ENCODE data around the gene ADPRM.

The ADPRM gene

DNA sequence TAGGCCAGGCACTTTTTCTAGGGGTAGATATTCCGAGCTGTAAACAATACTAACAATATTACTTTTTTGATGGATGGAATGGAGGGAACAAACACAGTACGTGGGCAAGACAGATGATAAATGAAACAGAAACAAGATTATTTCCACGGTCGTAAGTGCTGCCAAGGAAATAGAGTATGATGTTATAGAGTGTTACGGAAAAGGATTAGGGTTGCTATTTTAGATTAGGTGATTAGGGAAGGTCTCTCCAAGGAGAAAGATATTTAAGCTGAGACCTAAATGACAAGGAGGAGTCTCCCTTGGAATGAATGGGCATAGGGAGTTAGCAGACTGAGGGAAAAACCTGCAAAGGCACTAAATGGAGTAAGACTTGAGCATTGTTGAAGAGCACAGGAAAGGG lies 8.3 kb downstream of the ADPRM start:
- no peaks in the 10 kb centered on the region for H3K4me1 ChIP-seq (ENCODE audit: low read length)
- no peaks in the 10 kb centered on the region for H3K9me2 ChIP-seq (replicated peaks; ENCODE audit: insufficient read depth, low read length)
- H3K79me2 ChIP-seq (ENCODE audit: low read length) = no peaks in the 10 kb centered on the region
- H2AFZ ChIP-seq (ENCODE audit: low read length) = no peak overlapping the region
- no peaks in the 10 kb centered on the region for H3F3A ChIP-seq (ENCODE audit: insufficient read depth, low read length)
- H3K36me3 ChIP-seq (replicated peaks; ENCODE audit: insufficient read depth, low read length) = peaks cover under 1% of the 10 kb centered on the region; the same call in 1 of the 2 replicates
- DNase-seq = no peak
- no peak overlapping the region for H3K27ac ChIP-seq (ENCODE audit: low read length)
- H3K4me3 ChIP-seq (ENCODE audit: low read length) = no peak overlapping the region
- H3K9me3 ChIP-seq (replicated peaks; ENCODE audit: insufficient read depth, low read length) = no peaks in the 10 kb centered on the region
- H3K4me2 ChIP-seq (ENCODE audit: low read depth, low read length) = no peak overlapping the region
- no peaks in the 10 kb centered on the region for H4K20me1 ChIP-seq (ENCODE audit: insufficient read depth, low read length)
- no peaks in the 10 kb centered on the region for H3K27me3 ChIP-seq (replicated peaks; ENCODE audit: insufficient read depth, low read length)
- no peak for TF ChIP-seq EZH2phosphoT487 (IDR thresholded peaks at IDR 0.05; ENCODE audit: low read length)
- no peak for TF ChIP-seq EZH2 (optimal IDR thresholded peaks at IDR 0.05; ENCODE audit: low read depth, low read length)
- TF ChIP-seq CTCF (IDR thresholded peaks at IDR 0.05; ENCODE audit: low read length) = no peak
- no peak overlapping the region for H3K9ac ChIP-seq (ENCODE audit: low read length)

- Histone ChIP-seq H3K36me3 (replicated peaks; ENCODE audit: insufficient read depth, low read length) (0 out of 2 replicates have a peak, but pooled peaks cover 6% of the 10 kb centered on the region), H3K27me3 (replicated peaks; ENCODE audit: insufficient read depth, low read length) (no peaks in the 10 kb centered on the region), H3K9ac (ENCODE audit: low read length) (no peak overlapping the region), H3K9me3 (replicated peaks; ENCODE audit: insufficient read depth, low read length) (no peaks in the 10 kb centered on the region), H3K27ac (ENCODE audit: low read length) (no peak overlapping the region), H3K4me3 (ENCODE audit: low read length) (no peak overlapping the region), H3K79me2 (ENCODE audit: low read length) (no peaks in the 10 kb centered on the region), H3K4me2 (ENCODE audit: low read depth, low read length) (no peak overlapping the region), H2AFZ (ENCODE audit: low read length) (no peak overlapping the region), H3F3A (ENCODE audit: insufficient read depth, low read length) (no peaks in the 10 kb centered on the region), H4K20me1 (ENCODE audit: insufficient read depth, low read length) (no peaks in the 10 kb centered on the region), H3K9me2 (replicated peaks; ENCODE audit: insufficient read depth, low read length) (no peaks in the 10 kb centered on the region), H3K4me1 (ENCODE audit: low read length) (no peaks in the 10 kb centered on the region)
- no peak for DNase-seq
- TF ChIP-seq EZH2phosphoT487 (IDR thresholded peaks at IDR 0.05; ENCODE audit: low read length) = no peak
- no peak for TF ChIP-seq EZH2 (optimal IDR thresholded peaks at IDR 0.05; ENCODE audit: low read depth, low read length)
- no peak for TF ChIP-seq CTCF (IDR thresholded peaks at IDR 0.05; ENCODE audit: low read length)
Measured at GRCh38 chr17:10713318-10713717, 15.9 kb downstream of the ADPRM start.

DNA sequence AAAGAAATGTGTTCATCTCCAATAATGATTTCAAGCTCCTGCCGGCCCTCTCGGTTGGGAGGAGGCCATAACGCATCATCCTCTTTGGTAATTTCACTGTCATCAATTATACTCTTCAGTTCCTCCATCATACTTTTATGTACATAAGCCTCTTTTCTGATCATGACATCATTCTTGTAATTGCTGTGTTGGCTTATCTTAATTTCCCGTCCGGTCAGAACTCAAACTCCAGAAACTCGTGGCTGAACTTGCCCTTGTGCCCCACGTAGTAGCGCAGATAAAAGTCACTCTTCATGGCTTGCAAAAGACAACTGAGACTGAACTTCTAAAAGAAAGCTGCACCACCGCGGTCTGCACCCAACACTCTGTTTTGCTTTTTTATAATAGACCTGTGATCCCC lies 18.8 kb downstream of the ADPRM start:
- Histone ChIP-seq H3K4me3 (ENCODE audit: low read length) (no peak overlapping the region), H3K36me3 (replicated peaks; ENCODE audit: insufficient read depth, low read length) (0 out of 2 replicates have a peak, but pooled peaks cover 1% of the 10 kb centered on the region), H3F3A (ENCODE audit: insufficient read depth, low read length) (no peaks in the 10 kb centered on the region), H3K4me2 (ENCODE audit: low read depth, low read length) (no peak overlapping the region), H3K27ac (ENCODE audit: low read length) (no peak overlapping the region), H3K9me2 (replicated peaks; ENCODE audit: insufficient read depth, low read length) (no peaks in the 10 kb centered on the region), H3K27me3 (replicated peaks; ENCODE audit: insufficient read depth, low read length) (no peaks in the 10 kb centered on the region), H3K79me2 (ENCODE audit: low read length) (no peaks in the 10 kb centered on the region), H3K9me3 (replicated peaks; ENCODE audit: insufficient read depth, low read length) (no peaks in the 10 kb centered on the region), H2AFZ (ENCODE audit: low read length) (no peak overlapping the region), H3K4me1 (ENCODE audit: low read length) (no peaks in the 10 kb centered on the region), H4K20me1 (ENCODE audit: insufficient read depth, low read length) (no peaks in the 10 kb centered on the region), H3K9ac (ENCODE audit: low read length) (no peak overlapping the region)
- DNase-seq = no peak
- no peak for TF ChIP-seq EZH2phosphoT487 (IDR thresholded peaks at IDR 0.05; ENCODE audit: low read length)

DNA sequence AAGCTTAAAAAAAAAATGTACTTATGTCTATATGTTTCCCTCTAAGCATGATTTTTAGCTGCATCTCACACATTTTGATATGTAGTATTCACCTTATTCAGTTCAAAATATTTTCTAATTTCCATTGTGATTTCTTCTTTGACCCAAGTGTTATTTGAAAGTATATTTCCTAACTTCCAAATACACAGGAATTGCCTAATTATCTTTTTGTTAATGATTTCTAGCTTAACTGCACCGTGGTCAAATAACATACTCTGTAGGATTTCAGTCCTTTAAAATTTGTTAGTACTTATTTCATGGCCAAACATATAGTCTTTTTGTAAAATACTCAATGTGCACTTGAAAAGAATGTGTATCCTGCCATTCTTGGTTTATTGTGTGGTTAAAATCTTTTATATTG lies 21.2 kb downstream of the ADPRM start:
- H3K9ac ChIP-seq (ENCODE audit: low read length) = no peak overlapping the region
- no peak overlapping the region for H2AFZ ChIP-seq (ENCODE audit: low read length)
- H3K27ac ChIP-seq (ENCODE audit: low read length) = no peak overlapping the region
- TF ChIP-seq EZH2phosphoT487 (IDR thresholded peaks at IDR 0.05; ENCODE audit: low read length) (no peak), EZH2 (optimal IDR thresholded peaks at IDR 0.05; ENCODE audit: low read depth, low read length) (no peak), CTCF (IDR thresholded peaks at IDR 0.05; ENCODE audit: low read length) (no peak)
- no peak for DNase-seq
- no peak overlapping the region for H3K4me2 ChIP-seq (ENCODE audit: low read depth, low read length)
- H3K79me2 ChIP-seq (ENCODE audit: low read length) = no peaks in the 10 kb centered on the region
- no peak overlapping the region for H3K4me3 ChIP-seq (ENCODE audit: low read length)
- H3K4me1 ChIP-seq (ENCODE audit: low read length) = no peaks in the 10 kb centered on the region
- H3K36me3 ChIP-seq (replicated peaks; ENCODE audit: insufficient read depth, low read length) = no peaks in the 10 kb centered on the region
- no peaks in the 10 kb centered on the region for H3F3A ChIP-seq (ENCODE audit: insufficient read depth, low read length)
- H3K27me3 ChIP-seq (replicated peaks; ENCODE audit: insufficient read depth, low read length) = no peaks in the 10 kb centered on the region
- H3K9me3 ChIP-seq (replicated peaks; ENCODE audit: insufficient read depth, low read length) = no peaks in the 10 kb centered on the region
- H3K9me2 ChIP-seq (replicated peaks; ENCODE audit: insufficient read depth, low read length) = no peaks in the 10 kb centered on the region
- H4K20me1 ChIP-seq (ENCODE audit: insufficient read depth, low read length) = no peaks in the 10 kb centered on the region
